Hematopoietic multipotent progenitor cell (in vitro differentiated cells): ENCODE results near the gene ARAP1. TPM values are rescaled to one million over a fixed set of nuclear protein-coding genes. Genes with fewer than 3 reads are reported as not detected.

Experiments used
- DNase-seq, 3 donors: peaks; one replicate each; pipeline ENCODE4 v3.0.0-alpha.2; 2011 to 2015; ENCODE audit warnings: low read depth in 2 of 3, low spot score in 2 of 3
- total RNA-seq: library from RNA; depleted of rRNA; stranded (reverse); fragments of >200 nt; gene quantifications from one replicate; pipeline ENCODE4 v1.2.3, GENCODE V29; 2012

ARAP1 gene
- total RNA-seq, 1 donor: 148 TPM

GRCh38 chr11:72745511-72745910 lies 6.7 kb downstream of the ARAP1 start:
- no peak for DNase-seq

- no peak for DNase-seq
These were observed 7.7 kb downstream of the ARAP1 start for GRCh38 chr11:72744474-72744873.

- peak in 1 of 3 donors; percentile 76 for DNase-seq
These were observed 8.6 kb downstream of the ARAP1 start for GRCh38 chr11:72743321-72744221.

DNA sequence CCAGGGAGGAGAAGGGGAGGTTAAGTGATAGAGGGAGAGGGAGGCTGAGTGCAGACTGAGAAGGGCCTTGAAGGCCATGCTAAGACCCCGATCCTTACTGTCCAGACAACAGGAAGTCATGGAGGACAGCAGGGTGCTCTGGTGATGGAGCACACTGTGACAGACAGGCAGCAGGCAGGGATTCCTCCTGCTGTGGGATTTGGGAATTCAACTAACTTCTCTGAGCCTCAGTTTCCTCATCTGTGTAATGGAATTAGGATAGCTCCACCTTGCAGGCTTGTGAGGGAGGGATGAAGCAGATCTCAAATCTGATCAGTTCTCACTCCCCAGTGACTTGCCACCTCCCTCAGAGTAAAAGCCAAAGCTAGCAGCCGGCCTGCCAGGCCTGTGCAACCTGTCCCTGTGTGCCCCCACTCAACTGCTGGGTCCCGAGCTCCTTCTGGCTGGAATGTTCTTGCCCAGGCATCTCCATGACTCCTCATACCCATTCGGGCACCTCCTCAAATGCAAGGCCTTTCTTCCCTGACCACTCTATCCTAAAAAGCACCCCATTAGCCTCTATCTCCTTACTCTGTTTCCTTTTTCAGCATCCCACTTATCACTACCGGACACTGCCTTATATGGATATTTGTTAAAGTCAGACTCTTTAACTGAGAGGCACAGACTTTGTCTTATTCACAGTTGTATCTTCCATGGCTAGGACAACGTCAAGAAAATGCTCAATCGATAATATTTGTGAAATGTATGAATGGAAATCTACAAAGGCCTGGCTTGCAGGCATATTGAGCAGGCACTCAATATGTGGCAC lies 9.5 kb downstream of the ARAP1 start:
- DNase-seq: no peak

DNA sequence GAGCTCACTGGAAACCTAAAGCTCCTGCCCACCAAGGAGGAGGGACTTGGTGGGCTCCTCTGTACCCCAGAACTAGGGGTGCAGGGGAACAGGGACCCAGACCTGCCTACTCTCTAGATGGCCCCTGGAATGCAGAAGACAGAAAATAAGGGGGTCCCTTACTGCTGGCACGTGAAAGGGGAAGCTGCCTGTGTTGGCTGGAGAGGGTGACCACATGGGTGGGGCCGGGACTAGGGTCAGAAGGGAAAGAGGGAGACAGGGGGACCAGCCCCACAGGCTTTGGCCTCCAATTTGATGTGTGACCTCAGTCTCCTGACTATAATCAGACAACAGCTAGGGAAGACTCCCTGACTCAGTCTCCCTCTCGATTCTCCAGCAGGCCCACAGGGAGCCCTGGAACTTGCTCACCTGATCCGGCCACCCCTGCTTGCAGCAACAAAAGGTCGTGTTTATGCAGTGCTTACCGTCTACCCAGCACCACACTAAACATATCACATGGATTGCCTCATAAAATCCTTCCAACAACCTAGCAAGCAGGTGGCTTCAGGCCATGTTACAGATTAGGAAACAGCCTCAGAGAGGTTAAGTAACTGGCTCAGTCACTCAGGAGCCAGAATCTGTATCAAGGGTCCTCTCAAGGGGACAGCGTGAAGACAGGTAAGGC lies 10.2 kb downstream of the ARAP1 start:
- no peak for DNase-seq

DNA sequence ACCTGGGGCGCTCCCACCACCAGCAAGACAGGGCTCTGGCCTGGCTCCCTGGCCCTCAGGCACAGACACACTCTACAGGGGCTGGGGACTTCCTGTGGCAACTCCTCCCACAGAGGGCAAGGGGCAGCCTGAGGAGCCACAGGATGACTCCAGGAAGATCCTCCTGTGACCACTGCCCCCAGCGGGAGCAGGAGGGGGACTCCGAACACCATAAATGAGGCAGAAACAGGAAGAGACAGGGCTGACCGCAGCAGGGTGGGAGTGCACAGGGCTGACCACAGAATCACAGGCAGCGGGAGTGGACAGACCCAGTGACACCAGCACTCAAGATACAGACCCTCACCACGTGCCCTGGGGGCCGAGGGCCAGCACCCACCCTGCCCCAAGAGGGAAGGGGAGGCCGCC lies 10.8 kb downstream of the ARAP1 start:
- peak in 2 of 3 donors; percentile 66 to 76 for DNase-seq

DNA sequence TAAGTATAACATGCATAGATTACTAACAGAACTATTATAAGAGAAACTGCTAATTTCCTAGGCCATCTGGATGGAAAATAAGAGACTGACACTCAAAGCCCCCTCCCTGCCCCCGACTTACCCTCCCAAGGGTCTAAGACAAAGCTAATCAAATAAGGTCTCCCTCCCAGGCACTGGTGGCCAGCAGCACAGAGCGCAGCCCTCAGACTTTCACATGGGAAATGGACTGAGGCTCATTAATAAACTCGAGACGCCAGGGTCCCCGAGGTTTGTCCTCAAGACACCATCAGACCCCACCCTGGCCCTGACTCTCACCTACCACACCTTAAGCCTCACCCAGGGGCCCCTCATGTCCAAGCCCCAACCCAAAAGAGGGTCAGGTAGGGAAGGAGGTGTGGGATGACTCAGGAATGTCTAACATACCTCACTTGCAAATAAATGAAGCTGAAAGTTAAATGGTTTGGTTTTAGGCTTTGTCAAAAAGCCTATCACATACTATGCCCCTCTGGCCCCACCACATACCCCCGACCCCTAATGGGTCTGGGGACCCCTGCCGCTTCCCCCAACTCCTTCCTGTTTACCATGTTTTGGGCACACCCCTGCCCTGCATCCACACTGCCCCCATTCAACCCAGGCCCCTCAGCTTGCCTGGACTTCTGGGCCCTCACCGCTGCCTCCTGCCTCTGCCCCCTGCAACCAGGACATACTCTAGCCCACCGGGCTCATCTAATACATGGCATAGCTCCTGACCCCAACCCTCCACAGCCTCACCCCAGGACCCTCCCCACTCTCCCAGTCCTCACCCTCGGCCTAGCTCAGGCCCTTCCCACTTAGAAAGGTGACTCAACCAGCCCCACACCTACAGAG lies 11.4 kb downstream of the ARAP1 start:
- no peak for DNase-seq

DNA sequence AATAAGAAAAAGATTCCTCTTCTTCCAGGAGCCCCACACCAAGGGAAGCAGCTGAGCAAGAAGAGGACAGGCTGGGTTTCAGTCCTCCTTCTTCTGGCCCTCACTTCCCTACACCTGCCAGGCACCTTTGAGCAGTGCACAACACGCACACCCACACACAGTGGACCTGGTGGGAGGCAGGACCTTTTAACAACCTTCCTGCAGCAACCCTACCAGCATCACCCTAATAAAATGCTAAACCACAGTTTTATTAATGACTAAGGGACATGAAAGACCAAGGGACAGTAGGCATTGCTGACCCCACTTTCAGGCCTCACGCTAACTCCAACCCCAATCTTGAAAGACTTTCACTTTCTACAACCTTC lies 12.2 kb downstream of the ARAP1 start:
- DNase-seq: no peak

DNA sequence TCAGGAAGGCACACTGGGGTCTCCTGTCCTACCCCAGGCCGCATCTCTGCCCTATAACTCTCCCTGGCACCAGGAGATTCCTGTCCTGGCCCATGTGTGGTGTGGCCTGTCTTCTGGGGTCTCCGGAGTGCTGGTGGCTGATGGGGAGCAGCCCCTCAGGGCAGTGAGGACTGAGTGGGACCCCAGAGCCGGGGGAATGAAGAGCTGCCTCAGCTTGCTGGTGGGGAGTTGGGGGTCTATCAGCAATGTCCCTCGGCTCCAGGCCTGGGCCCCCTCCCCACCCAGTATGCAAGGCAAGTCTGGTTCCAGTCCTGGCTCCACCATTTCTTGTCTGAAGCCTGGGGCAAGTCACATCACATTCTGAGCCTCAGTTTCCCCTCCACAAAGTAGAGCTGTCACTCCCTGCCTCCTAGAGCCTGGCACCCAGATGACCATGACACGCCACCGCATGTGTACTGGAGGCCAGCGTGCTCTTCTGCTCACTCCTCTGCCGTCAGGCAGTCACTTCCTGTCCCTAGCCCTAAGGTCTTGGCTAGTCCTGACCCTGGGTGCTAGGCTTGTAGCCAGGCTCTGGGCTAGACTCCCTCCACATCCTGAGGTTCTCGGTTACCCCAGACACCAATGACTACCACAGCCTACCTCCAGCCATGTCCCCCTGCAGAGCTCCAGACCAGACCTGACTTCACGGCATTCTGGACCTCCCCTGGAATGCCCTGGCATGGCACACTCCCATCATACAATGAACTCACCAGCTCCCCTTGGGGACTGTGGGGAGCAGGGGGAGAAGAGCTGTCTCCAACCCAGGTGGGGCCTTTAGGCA lies 12.8 kb downstream of the ARAP1 start:
- DNase-seq: no peak

DNA sequence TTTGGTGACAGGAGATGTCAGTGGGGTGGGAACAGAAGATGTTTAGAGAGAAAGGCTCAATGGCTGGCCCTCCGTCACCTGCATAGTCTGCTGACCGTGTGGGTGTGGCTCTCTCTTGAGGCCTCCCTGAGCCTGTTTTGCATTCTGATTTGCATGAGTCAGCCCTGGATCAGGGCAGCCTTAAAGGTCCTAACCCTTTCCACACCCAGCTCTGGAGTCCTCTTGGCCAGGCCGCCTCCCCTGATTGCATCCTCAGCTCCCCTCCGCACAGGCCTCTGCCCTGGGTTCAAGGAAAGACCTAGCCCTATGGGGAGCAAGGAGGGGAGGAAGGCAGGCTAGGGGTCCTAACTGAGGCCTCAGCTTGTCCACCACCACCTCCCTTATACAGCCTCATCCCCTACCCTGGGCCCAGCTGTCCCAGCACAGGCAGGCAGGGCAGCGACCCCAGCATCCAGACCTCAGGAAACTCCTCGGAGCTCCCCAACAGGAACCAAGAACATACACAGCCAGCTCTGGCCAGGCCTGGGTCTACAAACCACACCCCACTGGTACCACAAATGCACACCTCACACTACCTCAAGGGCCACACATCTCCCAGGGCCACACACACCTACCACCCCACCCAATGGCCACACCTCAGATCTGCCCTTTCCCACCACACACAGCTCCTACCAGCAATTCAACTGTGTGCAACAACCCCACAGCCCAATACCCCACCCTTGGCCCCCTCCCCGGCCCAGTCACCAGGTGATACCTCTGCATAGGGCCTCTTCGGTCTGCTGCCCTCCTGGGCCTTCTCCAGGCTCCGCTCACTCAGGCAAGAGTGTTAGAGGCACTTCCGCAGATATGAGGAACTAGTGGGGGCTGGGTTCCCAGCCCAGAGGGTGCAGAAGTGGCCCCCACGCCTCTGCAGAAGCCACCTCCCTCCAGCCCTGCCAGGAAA lies 13.7 kb downstream of the ARAP1 start:
- DNase-seq: peak in 1 of 3 donors; percentile 49

- no peak for DNase-seq
These were observed 14.9 kb downstream of the ARAP1 start for GRCh38 chr11:72737336-72737735.

DNA sequence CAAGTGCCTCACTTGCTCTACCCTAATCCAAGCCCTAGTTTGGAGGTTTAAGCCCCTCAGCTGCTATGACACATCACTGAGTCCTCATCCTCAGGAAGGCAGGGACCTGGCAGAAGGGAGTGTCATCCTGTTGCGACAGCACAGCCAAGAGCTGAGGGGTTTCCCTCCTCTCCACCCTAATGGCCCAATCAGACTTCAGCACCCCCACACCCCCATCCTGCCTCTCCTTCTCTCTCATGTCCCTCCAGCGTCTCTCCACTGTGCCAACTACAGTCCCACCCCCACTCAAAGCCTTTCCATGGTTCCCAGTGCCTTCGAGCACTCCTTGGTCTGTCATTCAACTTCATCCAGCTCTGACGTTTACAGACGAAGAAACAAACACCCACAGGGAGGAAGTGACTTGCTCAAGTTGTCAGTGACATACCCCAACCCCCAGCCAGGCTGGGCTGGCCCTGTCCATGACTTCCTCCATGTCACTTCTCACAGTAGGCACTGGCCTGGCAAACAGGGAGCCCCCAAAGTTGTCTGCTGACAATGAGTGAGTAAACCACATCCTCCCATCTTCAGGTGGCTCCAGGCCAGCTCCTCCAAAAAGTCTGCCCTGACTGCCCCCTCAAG lies 15.6 kb downstream of the ARAP1 start:
- DNase-seq: peak; percentile 37 to 96 (median 94)

DNA sequence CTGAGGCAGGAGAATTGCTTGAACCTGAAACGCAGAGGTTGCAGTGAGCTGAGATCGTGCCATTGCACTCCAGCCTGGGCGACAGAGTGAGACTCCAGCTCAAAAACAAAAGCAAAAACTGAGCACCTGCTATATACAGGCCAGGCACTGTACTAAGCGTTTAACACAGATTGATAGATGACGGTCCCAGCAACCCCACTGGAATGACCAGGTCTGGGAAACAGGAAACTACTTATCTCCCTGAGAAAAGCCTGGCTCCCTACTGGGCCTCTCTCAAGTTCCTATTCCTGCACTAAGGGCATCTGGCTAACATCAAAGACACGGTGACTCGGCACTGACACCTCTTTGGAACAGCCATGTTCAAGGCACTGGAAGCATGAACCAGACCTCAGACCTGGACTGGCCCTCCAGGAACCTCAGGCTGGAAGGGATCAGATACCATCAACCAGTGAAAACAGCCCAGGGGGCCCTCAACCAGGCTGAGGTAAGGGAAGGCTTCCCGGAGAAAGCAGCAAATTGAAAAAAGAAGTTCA lies 16.6 kb downstream of the ARAP1 start:
- DNase-seq: no peak

DNA sequence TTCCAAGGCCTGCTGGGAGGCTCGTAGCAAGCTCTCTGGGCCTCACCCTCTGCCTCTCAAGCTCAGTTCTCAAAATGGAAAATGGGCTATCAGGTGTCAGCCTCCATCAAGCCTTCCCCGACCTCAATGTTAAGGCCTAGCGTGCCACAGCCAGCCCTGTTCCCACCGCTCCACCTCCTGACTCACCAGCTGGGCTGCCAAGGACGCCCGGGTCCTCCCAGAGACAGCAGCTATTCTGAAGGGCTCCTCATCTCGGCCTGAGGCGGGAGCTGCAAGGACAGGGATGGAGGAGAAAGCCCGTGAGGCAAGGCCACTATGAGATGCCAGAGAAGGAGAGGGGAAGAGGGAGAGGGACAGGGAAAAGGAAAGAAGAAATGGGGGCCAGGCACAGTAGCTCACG lies 19.9 kb downstream of the ARAP1 start:
- DNase-seq: no peak

GRCh38 chr11:72730737-72731136 lies 21.5 kb downstream of the ARAP1 start:
- no peak for DNase-seq

DNA sequence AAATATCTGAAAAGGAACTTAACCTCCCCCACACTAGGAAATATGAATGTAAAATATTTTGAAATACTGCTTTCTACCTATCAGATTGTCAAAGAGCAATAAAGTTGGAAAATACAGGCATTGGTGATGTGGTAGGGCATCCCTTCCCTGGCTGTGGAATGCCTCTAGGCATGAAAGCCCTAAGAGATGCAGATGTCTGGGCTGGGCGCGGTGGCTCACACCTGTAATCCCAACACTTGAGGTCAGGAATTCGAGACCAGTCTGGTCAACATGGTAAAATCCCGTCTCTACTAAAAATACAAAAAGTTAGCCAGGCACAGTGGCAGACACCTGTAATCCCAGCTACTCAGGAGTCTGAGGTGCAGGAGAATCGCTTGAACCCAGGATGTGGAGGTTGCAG lies 22.0 kb downstream of the ARAP1 start:
- no peak for DNase-seq

DNA sequence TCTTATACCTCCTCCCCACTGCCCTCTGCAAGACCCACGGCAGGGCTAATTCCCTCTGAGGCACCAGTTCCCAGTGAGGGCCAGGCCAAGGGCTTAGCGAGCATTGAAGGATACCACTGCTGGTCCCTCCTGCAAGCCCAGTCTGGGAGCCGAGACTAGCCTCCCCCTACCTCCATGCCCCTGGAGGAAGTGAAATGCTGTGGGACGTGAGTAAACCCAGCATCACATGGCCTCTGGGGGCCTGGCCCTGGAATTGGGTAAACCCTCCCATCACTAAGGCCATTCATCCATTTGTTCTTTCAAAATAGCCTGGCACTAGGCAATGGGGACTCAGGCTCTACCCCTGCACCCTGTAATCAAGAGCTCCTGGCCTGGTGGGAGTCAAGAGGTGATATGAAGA lies 24.7 kb downstream of the ARAP1 start:
- no peak for DNase-seq
